Stimulated activated CD4-positive, alpha-beta T cell treated with anti-CD3 and anti-CD28 coated beads, Interleukin-4, amount 100 ng/mL, for 24 hours (primary cell): Measurements from ENCODE around the gene PLAGL2.
A peak's percentile ranks its signal among the peaks of the same experiment; 100 is the strongest.
"Not testable (repeated sequence)": the region's sequence is repeated elsewhere in the genome, so short reads cannot be mapped to it uniquely, and the experiment has no call there.

Experiments
- DNase-seq: peaks from one replicate; pipeline ENCODE4 v3.0.0-alpha.2; 2020

Gene PLAGL2

GRCh38 chr20:32203356-32204204, 4.0 kb downstream of the PLAGL2 start:
- peak; percentile 67 for DNase-seq

DNA sequence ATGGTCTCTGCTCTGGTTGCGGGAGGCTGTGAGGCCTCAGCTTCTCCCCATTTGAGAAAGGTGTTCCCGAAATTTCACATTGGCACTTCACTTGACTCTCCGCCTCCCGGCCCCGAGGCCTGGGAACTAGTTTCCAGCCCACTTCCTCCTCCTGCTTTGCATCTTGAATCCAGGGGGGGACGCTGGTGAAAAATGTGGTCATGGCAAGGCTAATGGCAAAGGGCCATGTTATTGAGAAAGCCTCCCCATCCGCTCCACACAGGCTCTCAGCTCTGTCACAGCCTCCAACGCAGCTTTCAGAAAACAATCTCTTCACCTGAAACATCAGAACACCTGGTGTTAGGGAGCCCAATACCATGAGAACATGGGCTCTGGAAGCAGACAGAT, 5.6 kb downstream of the PLAGL2 start:
- no peak for DNase-seq

GRCh38 chr20:32201296-32201976, 6.1 kb downstream of the PLAGL2 start:
- no peak for DNase-seq

GRCh38 chr20:32199006-32199405, 8.5 kb downstream of the PLAGL2 start:
- DNase-seq: no peak

GRCh38 chr20:32197136-32197535, 10.4 kb downstream of the PLAGL2 start:
- not testable (repeated sequence) for DNase-seq

DNA sequence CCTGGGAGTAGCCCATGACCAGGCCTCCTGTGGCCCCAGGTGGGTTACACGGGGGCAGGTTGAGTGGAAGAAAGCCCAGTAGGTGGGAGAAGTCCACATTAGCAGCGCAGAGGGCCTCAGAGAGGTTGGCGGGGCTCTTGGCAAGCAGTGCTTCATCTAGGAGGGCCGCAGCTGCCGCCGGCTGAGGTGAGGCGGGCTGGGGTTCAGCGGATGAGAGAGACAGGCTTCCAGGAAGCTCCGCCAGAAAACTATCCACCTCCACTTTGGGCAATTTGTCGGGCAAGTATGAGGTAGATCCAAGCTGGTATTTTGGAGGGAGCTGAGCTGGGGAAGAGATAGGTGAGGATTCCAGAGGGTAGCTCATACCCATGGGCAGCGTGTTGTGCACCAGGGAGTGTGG, 10.9 kb downstream of the PLAGL2 start:
- not testable (repeated sequence) for DNase-seq

GRCh38 chr20:32195581-32195980, 12.0 kb downstream of the PLAGL2 start:
- DNase-seq: no peak

DNA sequence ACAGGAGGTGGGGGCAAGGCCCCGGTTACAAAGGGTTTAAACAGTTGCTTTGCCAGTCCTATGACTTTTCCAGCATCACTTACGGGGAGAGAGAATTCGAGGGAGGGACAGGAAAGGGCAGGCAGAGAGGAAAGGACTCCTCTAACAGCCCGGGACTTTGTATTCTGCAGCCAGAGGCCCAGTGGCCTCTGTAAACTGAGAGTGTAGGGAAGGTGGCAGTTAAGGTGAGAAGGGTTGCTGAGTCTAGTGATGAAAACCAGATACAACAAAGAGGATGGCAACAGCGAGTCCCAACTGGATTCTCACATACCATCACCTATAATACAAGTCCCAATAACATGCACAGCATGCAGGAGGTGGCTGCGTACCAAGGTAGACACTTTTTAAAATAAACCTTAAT, 13.5 kb downstream of the PLAGL2 start:
- DNase-seq: no peak

- DNase-seq: not testable (repeated sequence)
These were observed 14.2 kb downstream of the PLAGL2 start for GRCh38 chr20:32193336-32193735.

GRCh38 chr20:32192698-32193097, 14.8 kb downstream of the PLAGL2 start:
- DNase-seq: no peak

DNA sequence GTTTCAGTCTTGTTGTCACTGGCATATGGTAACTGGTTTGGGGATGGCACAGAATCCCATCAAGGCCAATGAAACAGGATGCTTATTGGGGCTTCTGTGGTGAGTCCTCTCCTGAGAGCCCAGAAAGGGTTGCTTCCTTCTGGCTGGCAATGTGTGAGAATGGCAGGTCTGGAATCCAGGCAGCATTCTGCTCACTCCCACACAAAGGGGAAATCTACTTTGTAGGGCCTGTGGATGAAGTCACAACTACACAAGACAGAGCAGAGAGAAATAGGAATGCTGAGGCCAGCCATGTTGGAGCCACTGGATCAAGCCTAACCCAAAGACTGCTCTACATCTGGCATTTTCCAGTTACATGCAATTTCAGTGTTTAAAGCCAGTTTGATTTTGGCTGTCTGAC, 15.7 kb downstream of the PLAGL2 start:
- DNase-seq: no peak

DNA sequence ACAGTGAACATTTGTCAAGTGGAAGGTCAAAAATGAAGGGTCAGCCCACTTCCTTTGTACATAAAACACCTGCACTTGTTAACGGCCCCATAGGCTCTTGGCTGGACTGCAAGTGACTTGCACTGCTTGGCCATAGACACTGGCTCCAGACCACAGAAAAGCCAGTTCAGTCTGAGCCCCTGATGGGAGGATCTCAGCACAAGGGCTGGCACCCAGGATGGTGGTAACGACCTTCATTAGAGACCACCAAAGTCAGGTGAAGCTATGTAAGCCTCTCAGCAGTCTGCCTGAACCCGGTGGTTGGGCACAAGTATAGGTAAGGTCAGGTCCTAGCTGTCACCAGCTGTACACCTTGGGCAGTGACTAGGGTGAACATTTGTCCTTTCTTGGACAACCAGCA, 16.1 kb downstream of the PLAGL2 start:
- no peak for DNase-seq

DNA sequence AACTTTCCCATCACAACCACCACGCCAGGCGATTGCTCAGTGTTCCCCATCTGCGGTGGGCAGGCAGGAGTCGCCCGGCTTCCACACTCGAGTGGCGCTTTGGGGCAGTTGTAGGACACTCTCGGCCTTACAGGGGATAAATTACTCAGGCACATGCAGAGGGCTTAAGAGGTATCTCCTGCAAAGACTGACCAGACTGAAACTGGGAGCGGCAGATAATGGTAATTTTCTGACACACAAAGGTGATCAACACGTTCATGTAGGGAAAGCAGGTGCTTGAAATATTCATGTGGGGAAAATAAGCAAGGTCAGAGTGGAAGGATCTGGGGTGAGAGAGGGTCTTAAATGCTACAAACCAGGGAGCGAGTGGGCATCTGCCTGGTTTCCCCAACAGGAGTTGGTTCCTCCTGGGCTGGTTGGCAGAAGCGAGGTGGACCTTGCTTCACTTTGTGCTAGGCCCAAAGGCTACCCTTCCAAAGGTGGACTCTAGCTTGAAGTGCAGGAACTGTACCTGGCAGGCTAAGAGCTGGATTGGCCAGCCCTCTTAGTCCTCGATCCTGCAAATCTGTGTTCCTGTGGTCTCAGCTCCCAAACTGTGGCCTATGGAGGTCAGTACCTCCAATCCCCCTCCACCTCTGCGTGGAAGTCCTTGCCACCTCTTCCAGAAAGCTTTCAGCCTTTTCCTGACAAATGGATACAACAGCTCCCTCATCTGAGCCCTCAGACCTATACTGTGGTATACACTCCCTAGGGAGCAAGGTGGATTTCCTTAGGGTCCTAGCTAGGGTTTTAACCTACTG, 16.7 kb downstream of the PLAGL2 start:
- DNase-seq: no peak

DNA sequence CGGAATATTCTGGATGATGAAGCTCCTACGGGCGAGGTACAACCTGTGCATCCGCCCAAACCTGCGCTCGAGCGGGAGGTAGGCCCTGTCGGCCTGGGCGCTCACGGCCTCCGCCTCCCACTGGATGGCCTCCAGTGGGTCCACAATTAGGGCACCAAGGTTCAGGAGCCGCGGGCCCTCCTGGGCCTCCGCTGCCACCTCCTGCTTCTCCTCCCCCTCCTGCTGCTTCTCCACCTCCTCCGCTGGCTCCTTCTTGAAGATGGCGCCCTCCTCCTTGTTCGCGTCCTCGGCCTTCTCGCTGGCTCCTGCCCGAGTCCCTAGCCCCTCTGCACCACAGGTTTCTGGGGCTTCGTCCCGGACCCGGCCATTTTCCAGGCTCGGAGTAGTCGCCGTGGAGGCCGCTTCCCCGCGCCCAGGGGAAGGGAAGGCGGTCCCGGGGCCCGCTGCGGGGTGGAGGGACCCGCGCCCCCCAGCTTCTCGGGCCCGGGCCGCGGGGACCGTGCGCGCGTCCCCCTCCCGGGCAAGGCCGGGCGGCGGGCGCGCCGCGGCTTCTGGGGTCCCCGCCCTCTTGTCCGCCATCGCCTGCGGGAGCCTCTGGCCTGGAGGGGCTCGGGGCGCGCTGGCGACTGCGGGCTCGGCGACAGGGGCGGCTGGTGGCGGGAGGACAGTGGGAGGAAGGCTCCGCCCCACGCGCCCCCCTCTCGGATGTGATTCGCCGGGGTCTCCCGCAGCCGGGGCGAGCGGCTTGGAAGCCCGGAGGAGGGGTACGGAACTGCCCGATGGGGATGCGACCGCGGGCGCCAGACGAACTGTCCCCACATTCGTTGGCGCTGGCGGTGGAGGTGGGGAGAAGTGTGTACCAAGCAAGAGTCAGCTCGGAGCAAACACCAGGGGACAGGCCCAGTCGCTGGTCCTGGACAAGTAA, 17.6 kb downstream of the PLAGL2 start:
- DNase-seq: peak; percentile 52

DNA sequence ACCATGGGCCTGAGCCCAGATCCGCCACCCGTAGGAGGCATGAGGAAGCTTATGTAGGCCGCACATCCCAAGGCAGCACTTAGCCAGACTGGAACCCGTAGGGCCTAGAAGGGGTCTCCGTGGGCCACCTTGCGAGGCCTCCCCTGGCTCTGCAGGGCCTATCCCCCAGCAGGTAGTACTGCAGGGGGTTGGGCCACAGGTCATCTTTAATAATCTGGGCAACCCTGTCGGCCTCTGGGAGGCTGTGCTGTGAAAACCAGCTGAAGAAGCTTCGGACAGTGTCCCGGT, 18.5 kb downstream of the PLAGL2 start:
- no peak for DNase-seq

GRCh38 chr20:32188376-32189122, 19.0 kb downstream of the PLAGL2 start:
- no peak for DNase-seq

GRCh38 chr20:32186506-32186905, 21.0 kb downstream of the PLAGL2 start:
- no peak for DNase-seq

DNA sequence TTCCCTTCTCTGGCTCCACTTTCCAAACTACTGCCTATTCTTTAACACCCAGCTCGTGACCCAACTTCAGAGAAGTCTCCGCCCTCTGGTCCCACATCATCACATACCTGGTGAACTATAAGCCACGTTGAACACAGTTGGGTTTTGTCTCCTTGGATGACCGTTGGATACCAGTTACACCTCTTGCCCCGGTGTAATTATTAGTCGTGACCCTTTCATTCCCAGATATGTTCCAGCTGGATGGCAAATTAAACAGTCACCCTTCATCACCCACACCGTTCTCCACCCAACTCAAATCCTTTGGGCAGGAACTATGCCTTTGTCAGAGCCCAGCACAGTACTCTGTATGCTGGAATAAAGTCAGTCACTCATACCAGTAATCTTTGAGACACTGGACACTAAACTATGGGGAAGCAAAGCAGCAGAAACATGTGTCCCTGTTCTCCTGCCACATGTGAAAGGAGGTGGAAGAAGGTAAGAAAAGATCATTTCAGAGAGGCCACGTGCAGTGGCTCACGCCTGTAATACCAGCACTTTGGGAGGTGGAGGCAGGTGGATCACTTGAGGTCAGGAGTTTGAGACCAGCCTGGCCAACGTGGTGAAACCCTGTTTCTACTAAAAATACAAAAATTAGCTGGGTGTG, 22.5 kb downstream of the PLAGL2 start:
- DNase-seq: no peak

GRCh38 chr20:32183947-32184635, 23.5 kb downstream of the PLAGL2 start:
- DNase-seq: no peak

DNA sequence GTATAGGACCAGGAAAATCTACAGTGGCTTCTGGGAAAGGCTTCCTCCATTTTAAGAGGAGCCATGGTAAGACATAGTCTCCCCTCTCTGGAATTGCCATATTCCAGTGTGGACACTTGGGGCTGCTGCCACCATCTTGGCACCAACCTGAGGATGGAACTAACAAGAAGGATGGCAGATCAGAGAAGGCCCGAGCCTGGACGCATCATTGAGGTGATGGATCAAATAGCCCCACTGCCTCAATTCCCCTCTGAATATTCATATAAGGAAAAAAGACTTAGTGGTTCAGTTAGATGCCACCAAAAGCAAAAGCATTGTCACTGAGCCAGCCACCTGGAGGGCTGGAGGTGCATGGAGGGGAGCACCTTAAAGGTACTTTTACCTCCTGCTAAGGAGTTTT, 25.9 kb downstream of the PLAGL2 start:
- no peak for DNase-seq

GRCh38 chr20:32179934-32180333, 27.6 kb downstream of the PLAGL2 start:
- DNase-seq: no peak
